T follicular helper cell (primary cell): ENCODE measurements around the gene STPG1.
A peak's percentile ranks its signal among the peaks of the same experiment; 100 is the strongest.

ENCODE experiments used
- DNase-seq: peaks from one replicate; pipeline ENCODE4 v3.0.0-alpha.2; 2020; ENCODE audit warnings: low read depth

Gene STPG1

DNA sequence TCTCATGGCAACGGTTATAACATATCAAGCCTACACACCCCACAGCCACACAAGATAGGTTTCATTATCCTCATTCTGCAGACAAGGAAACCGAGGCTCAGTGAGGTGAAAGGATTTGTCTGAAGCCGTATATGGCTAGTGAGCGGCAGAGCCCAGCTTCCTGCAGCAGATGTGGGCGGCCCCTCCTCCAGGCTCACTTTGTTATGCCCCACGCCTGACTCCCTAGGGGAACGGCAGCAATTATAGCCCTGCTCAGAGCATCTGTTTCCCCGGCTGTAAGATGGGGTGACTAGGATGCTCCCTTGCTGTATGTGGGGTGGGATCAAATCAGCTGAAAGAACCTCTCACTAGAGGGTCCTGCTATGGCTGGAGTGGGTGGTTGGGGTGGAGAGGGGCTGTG is 72.3 kb downstream of the STPG1 start:
- DNase-seq, result no peak

DNA sequence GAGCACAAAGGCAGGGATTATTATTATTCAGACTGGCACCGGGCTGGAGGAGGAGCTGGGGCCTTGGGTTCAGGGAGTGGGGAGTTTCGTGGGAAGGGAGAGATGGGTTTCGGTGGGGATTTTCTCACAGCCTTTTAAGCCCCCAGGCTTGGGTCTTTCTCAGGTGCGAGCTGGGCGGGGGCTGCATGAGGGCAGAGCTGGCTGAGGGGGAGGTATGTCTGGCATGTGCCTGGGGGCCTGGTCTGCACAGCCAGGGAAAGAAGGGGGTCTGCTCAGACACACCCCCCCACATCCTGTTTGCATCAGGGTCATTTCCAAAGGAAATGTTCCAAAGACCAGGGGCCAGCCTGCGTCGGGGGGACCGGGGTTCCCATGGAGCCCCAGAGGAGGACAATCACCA is 72.8 kb downstream of the STPG1 start:
- DNase-seq, result no peak

DNA sequence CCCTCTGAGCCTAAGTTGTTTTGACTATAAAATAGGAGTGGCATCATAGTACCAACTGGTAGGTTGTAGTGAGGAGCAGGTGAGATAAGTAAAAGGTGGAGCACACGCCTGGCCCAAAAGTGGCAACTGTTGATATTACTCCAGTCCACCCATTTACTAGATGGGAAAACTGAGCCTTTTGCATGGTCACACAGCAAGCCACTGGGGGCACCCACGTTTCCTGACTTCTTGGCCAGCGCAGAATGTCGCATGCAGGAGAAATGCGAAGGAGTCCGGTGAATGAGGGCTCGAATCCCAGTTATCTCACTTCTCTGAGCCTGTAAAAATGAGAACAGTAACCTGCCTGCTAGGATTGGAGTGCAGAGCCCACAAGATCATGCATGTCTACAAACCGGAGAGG is 73.6 kb downstream of the STPG1 start:
- DNase-seq, result no peak

DNA sequence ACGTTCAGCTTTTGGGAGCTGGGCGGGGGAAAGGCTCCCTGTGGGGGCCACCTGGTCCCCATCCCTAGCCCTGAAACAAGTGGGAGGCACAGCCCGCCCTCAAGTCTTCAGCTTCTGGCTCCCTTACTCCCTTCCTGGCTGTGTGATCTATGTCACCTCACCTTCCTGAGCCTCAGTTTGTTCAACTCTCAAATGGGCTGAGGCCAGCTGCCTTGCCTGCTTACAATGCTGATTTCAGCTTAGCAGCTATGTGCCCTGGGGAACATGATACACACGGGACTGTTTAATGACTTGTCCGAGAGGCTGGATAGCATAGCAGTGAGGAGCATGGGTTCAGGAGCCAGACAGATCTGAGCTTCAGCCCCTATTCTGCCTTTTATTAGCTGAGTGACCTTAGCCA is 75.1 kb downstream of the STPG1 start:
- DNase-seq, result no peak

DNA sequence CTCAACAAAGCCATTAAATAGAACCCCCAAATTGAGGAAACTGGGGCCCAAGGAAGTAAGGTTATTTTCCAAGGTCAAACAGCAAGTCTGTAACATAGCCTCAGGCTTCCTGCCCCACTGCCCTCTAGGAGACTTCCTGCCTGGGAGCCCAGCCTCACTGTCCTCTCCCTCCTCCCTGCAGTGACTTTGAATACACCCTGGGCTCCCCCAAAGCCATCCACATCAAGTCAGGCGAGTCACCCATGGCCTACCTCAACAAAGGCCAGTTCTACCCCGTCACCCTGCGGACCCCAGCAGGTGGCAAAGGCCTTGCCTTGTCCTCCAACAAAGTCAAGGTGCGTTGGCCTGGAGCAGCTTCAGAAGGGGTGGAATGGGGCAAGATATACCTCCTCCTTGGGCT is 76.1 kb downstream of the STPG1 start:
- no peak for DNase-seq

DNA sequence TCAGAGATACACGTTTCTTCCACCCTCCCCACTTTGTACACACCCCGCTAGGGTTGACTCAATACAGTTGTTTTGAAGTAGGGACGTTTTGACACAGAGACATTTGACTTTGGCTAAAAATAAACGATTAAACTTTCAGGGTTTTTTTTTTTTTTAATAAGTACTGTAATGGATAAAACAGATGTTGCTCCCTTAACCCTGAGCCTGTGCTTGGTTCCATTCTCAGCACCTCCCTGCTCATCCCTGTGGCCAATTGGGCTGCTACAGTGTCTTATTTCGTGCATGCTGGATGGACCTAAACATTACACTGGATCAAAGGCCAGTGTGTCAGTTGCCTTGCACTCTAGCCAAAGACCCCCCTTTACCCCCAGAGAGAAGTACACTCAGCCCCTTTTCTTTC is 77.5 kb downstream of the STPG1 start:
- DNase-seq, result no peak

DNA sequence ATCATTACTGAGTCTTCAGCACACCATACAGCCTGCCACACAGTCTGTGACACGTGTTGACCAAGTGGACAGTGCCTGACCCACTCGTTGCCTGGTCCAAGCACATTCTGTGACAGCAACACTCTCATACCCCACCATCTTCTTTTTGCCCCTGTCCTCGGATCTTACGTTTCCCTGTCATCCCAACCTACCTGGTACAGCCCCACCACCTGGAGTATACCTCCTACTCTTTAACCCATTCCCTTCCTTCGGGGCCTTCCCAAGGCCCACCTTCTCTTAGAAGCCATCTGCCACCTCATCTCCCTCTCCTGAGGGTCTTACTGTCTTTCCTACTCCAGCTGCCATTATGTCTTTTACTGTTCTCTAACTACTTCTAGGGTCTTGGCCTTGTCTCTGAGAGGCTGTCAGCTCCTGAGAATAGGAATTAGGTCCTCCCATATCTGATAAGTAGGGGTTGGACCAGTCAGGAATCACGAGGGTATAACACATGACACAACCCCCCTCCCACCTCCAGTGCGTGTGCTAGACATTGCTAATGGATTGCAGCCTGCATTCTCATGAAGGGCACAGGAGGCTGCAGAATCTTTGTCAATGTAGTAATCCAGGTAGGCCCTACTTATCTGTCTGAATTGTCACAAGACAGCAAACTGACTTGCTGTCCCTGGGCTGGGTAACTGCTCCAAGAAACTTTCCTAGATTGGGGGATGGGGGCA is 81.5 kb downstream of the STPG1 start:
- no peak for DNase-seq

DNA sequence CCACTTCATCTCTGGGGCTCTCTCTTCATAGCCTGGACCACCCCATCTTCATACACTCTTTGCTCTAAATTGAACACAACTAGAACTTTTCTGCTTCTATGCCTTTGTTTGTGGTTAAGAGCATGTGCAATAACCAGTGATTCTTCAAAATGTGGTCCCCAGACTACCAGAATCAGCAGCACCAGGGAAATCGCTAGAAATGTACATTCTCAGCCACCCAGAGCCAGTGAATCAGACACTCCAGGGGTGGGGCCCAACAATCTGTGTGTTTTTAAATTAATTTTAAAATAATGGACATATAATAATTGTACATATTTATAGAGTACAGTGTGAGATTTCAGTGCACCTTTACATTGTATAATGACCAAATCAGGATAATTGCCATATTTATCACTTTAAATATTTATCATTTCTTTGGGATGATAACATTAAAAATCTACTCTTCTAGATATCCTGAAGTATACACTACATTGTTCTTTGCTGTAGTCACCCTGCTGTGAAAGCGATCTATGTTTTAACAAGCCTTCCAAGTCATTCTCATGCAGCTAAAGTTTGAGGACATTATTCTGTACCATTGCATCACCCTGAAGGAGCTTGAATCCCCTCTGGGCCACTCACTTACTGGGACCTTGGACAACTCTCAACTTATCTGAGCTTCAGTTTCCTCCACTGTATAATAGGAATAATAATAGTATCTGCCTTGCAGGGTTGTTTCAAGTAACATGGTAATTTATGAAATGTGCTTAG is 83.6 kb downstream of the STPG1 start:
- no peak for DNase-seq

DNA sequence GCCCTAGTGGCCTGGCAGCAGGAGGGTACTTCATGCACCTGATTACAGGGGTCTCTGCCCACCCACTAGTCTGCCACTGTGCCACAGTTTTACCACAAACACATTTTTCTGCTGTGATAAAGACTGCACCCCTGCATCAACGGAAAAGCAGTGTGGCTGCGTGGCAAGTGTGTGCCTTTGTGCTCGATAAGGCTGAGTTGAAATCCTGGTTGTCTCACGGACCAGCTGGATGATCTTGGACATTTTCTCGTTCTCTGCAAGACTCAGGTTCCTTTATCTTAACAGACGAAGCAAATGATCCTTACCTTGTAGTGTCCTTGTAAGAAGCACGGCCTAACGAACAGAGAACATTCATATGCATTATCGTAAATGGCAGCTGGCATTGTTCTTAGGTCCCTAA is 84.3 kb downstream of the STPG1 start:
- DNase-seq, result no peak

DNA sequence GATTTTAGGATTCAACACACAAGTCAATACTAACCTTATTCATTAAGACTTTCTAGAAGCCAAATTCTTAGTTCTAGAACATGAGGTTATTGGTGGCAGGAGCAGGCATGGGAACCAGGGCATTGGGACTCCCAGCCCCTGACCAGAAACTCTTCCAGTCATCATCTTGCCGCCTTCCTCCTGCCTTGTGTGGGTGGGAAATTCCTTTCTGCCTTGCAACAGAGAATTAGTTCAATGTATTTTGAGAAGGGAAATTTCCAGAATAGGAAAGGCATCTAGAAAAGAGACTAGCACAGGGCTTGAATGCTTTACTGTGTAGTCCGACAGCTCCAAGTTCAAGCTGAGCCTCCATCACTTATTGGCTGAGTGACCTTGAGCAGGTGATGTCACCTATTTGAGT is 85.7 kb downstream of the STPG1 start:
- DNase-seq, result no peak

DNA sequence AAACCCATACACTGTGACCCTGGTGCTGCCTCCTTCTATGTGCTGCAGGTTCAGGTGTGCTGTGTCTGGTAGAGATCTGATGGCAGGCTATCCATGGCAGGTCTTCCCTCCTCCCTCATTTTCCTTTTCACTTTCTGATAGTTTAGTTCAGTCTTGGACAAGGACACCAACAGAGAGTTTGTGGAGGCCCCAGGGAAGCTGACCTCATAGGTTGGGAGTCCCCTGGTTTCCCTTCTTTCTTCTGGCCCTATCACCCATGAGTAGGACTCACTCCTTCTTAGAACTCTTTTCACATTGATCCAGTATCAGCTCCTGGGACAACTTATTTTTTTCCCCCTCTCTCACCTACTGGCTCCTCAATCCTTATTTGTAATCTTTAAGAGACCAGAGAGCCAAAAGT is 86.1 kb downstream of the STPG1 start:
- DNase-seq, result no peak

DNA sequence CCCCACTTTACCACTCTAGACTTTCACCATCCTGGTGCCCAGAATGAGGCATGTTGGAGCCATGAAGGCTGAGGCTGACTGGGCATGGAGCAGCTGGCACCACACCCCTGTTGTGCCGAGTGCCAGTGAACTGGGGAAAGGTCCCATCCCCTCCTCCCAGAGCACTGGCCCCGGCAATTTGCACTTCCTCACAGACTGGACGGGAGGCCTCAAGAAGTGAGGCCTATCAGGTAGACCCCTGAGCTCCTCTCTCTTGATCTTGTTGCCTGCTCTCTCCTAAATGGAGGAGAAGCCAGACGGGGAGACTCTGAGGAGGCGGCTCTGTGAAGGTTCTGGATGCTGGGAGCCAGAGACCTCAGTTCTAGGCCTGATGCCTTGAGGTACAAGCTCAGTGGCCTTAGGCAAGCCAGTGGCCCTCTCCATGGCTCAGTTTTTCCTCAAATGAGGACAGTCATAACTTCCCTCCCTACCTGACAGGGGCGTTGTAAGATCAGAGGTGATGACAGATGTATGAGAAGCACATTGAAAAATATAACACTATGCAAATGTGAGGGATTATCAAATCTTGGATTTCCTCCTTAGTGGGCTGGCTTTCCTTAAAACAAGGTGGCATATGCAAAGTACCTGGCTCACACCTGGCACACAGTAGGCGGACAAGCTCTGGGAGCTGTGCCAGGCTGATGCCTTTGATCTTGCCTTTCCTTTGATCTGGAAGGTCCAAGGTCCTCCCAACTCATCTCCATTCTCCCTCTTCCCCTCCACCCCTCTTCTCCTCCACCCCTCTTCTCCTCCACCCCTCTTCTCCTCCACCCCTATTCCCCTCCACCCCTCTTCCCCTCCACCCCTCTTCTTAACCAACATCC is 87.8 kb downstream of the STPG1 start:
- no peak for DNase-seq

DNA sequence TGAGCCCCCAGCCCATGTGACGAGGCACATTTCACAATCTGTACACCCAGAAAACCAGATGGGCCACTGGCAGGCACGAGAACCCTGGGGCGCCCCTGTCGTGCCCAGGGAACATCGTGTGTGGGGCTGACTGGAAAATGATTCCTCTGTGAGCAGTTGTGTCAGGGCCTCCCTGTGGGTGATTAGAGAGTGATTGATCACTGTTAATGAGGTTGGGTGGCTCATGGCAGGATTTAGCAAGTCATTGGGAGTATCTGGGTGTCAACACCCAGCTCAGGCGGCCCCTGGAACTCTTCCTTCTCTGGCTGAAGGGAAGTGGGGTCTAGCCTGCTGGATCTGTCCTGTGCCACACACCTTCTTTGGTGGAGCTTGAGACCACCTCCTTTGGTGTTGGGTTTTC is 88.7 kb downstream of the STPG1 start:
- DNase-seq, result no peak

DNA sequence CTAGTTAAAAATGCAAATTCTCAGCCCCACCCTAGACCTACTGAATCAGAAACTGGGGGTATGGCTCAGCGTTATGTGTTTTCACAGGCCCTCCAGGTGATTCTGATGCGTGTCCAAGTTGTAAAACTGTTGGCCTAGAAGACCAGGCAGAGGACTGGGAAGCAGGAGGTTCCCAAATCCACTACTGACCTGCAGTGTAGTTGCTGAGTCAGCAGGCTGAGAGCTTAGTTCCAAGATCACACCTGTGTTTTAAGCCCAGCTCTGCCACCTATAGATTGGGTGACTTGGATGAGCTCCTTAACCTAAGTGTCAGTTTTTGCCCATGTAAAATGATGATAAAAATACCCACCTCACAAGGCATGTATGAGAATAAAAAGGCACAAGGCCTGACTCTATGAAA is 90.3 kb downstream of the STPG1 start:
- DNase-seq, result no peak

DNA sequence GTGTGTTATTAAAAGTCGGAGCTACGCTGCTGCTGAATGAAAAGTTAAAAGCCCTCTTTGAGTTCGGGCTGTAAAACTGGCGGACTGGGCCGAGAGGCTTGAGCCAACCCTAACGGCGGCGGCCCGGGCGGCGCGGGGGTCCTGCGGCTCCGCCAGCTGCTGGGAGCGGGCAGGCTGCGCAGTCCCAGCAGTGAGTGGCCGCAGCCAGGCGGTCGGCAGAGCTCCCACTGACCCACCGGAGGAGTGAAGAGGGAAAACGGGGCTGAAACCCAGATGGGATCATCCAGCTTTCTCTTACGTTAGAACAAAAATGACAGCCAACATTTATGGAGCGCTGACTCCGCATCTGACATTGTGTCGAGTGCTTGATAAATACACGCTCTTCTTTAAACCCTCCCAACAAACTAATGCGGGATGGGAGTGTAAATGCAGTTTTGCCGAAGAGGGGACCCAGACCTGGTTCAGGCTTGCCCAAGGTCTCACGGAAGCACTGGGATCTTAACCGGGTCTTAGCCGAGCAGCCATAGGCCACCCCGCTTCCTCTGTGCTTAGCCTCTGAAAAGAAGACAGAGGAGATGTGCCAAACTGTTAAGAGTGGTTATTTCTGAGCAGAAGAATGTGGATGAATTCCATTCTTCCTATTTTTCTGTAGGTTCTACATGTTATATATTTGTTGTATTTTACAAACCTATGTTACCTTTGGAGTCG is 91.0 kb downstream of the STPG1 start:
- DNase-seq, result no peak

DNA sequence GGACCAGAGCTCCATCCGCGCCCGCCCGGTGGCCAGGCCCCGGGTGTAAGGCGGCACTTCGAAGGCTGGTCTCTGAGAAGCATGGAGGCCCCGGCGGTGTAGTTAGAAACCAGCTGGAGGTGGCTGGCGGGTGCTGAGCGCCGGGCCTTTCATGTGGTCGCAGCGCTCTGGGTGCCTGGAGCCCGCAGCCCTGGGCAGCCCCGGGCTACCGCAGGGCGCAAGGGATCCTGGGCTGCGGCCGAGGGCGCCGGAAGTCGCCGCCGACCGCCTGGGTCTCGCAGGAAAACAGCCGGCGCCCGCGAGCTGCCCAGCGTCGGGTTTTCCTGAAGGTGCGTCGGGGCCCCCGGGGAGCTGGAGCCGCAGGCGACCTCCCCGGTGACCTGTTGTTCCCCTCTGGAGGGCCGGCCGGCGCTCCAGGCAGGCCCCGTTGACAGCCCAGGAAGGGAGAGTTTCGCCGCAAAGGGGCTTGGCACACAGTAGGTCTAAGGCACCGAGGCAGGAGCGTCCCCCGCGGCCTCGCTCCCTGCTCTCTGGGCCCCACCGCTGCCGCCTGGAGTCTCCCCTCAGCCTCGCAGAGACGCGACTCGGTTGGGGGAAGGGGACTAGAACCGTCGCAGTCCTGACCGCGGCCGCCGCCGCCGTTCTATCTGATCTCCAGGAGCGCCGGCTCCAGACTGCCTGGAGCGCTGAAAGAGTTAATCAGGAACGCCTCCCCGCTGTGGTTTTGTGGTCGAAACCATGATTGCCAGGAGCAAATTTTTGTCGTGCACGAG is 91.7 kb downstream of the STPG1 start:
- DNase-seq, result peak; percentile 49

DNA sequence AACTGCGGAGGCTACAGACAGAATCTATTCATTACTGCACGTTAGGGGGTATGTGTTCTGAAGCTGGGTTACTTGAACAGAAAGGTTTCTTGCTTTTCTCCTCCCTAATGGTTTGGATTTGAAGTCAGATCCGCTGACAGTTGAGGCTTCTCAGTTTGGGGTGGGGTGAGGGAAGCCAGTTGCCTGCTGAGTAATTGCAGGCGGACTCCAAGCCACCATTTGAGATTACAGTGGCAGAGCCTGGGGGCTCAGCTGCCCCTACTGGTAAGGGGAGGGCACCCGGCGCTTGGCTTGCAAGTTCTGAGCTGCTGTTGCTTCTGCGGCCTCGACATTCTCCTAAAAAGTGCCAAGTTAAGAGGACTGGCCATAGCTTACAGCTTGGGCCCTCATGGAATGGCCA is 92.5 kb downstream of the STPG1 start:
- DNase-seq, result no peak

DNA sequence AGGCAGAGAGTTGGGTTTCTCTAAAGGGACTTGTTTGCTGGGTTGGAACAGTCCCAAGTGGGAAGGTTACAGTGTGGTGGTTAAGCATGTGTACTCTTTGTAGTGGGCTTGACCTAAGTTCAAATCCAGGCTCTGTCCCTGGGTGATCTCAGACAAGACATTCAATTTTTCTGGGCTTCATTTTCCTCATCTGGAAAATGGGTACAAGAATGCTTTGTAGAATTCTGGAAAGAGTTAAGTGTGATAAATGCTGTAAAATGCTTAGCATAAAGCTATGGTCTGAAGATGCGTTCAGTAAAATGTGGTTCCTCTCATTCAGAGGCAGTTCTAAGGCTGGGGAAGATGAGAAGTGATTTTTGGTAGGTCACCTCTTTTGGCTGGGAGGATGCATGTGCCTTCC is 93.6 kb downstream of the STPG1 start:
- DNase-seq, result no peak

DNA sequence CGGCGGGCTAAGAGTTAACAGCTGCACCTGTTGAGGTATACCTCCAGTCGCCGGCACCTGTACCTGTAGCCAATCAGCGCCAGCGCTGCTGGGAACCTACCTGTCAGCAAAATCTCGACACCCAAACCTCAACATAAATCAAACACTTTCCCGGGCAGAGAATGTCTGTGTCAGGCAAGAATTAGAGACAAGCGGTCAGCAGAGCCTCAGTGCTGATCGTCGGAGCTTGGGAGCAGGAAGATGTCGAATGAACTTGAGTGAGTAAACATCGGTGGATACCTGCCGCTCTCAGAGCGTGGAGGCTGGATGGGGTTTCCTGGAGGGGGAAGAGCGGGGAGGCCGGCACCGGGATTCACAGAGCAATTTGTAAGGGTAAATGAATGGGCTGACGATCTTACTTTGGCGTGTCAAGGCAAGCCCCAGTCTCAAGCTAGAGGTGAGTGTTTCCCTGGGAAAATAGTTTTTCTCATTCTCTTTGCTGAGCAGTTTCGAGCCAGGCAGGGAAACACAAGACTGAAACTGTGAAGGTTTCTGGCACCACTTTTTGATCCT is 94.2 kb downstream of the STPG1 start, which contains the start of gene GRHL3:
TSS of gene GRHL3 (plus strand) at position 46 of the 552 bp plus-strand sequence. CDS start at position 241, 195 bp downstream.
- DNase-seq, result no peak

DNA sequence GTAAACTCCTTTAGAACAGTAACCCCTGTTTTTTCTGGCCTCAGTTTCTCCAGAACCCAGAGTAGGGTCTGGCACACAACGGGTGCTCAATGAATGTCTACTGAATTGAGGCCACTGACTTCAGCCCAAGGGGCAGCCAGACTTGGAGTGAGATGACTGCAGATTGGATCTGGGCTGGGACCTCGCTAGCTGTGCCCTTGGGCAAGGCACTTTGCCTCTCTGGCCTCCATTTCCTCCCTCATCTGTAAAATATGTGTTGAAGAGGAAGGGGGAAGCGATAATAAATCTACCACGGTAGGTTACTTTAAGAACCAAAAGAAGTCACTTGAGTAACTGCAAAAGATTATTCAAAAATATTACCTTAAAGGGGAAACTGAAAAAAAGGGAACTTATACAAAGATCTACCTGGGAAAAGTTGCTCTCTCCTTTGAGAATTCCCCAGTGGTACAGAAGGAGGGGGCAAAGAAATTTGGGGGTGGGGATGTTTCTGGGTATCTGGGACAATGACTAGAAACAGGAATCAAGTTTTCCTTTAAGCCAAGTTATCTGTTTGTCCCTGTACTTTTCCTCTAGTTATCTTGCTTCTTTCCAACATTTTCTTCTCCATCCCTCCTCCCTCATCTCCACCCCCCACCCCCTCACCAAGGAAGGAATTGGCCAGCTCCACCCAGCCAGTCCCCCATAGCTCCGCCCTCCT is 94.8 kb downstream of the STPG1 start:
- DNase-seq, result no peak
